Coronary artery (tissue), 2 donors: ENCODE data around the gene TNRC6B.
"Not testable (repeated sequence)": the region's sequence is repeated elsewhere in the genome, so short reads cannot be mapped to it uniquely, and the experiment has no call there.

Experiments used
- DNase-seq: peaks from one replicate; pipeline ENCODE4 v3.0.0-alpha.2; 2017; ENCODE audit warnings: low spot score
- H3K27ac ChIP-seq, 2 donors: fragments of 200-600 bp; sonication (generic); one replicate each; pipeline ENCODE4 v1.5.1; 2016 to 2019
- H3K4me3 ChIP-seq: fragments of 200-600 bp; sonication (generic); 2 replicates; pipeline ENCODE4 v1.5.1; 2016; ENCODE audit warnings: mild to moderate bottlenecking, moderate library complexity
- CTCF ChIP-seq: fragments of 200-600 bp; sonication (generic); IDR thresholded peaks from one replicate; pipeline ENCODE4 v1.5.1; 2019; ENCODE audit warnings: antibody characterized with exemption

Gene TNRC6B

DNA sequence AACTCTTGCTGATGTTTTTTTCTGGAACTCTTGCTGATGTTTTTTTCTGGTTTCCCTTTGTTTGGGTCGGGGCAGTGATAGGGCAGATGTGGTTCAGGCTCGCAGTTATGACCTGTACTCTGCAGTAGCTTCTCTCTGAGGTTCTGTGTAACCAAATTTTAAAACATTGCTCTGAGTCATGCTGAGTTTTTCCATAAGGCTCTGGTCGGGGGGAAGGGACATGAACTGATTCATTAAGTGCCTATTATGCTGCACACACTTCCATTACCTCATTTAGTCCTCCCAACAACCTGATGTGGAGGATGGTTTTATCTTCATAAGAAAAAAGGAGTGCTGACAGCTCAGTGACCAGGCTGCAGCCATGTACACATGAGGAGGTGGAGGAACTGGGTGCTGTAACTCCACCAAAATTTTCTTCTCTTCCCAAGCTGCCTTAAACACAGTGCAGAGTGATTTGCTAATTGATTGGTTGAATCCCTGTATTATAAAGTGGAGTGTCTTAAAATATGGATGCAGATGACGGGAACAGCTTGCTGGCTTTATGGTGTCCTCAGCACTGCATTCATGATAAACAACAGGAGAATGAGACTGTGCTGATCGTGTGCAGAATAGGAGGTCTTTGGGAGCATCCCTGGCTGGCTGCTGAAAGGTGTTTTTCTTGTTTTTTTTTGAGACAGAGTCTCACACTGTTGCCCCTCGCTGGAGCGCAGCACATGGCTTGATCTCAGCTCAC, 19.1 kb downstream of the TNRC6B start:
- DNase-seq, result peak; percentile 54
- Histone ChIP-seq H3K27ac (peak overlapping the region in 1 of 2 donors; percentile 40), H3K4me3 (no peak overlapping the region)
- no peak for TF ChIP-seq CTCF

- peak; percentile 50 for DNase-seq
- not testable (repeated sequence) for H3K4me3 ChIP-seq
- peak overlapping the region in 1 of 2 donors; percentile 40 for H3K27ac ChIP-seq
Observed at GRCh38 chr22:40197421-40197820, 19.7 kb downstream of the TNRC6B start.

- Histone ChIP-seq H3K4me3 (no peak overlapping the region), H3K27ac (no peak overlapping the region)
- no peak for DNase-seq
- TF ChIP-seq CTCF, result no peak
Observed at GRCh38 chr22:40198733-40199132, 21.0 kb downstream of the TNRC6B start.

DNA sequence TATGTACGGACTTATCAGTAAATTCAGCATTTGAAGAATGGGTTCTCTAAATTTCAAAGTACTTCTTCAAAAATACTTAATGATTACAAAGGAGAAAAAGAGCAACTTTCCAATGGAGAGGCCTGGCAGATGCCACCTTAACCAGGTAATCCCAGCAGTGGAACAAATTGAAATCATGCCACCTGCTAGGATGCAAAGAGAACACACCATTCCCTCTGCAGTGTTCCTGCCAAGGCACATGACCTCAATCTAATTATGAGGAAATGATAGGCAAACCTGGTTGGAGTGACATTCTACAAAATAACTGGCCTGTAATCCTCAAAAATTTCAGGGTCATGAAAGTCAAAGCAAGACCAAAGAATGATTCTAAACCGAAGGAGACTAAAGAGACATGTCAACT, 21.5 kb downstream of the TNRC6B start:
- TF ChIP-seq CTCF, result no peak
- H3K27ac ChIP-seq, result no peak overlapping the region
- H3K4me3 ChIP-seq, result no peak overlapping the region
- no peak for DNase-seq

DNA sequence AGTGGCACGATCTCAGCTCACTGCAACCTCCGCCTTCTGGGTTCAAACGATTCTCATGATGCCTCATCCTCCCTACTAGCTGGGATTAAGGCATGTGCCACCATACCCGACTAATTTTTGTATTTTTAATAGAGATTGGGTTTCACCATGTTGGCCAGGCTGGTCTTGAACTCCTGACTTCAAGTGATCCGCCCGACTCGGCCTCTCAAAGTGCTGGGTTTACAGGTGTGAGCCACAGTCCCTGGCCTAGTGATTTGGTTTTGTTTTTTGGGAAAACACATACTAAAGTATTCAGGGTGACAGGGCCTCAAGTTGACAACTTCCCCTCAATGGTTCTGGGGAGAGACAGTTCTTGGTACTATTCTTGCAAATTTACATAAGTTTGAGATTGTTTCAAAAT, 22.1 kb downstream of the TNRC6B start:
- no peak overlapping the region for H3K4me3 ChIP-seq
- no peak overlapping the region for H3K27ac ChIP-seq
- peak; percentile 12 for DNase-seq
- TF ChIP-seq CTCF, result no peak

- peak; percentile 41 for DNase-seq
- no peak overlapping the region for H3K27ac ChIP-seq
- no peak overlapping the region for H3K4me3 ChIP-seq
- no peak for TF ChIP-seq CTCF
Observed at GRCh38 chr22:40200795-40201530, 23.2 kb downstream of the TNRC6B start.

- no peak for TF ChIP-seq CTCF
- Histone ChIP-seq H3K4me3 (no peak overlapping the region), H3K27ac (no peak overlapping the region)
- no peak for DNase-seq
Observed at GRCh38 chr22:40202225-40202944, 24.7 kb downstream of the TNRC6B start.
